ENCODE data around the gene SCFD2.
"Not testable (repeated sequence)": the region's sequence is repeated elsewhere in the genome, so short reads cannot be mapped to it uniquely, and the experiment has no call there.

DNA sequence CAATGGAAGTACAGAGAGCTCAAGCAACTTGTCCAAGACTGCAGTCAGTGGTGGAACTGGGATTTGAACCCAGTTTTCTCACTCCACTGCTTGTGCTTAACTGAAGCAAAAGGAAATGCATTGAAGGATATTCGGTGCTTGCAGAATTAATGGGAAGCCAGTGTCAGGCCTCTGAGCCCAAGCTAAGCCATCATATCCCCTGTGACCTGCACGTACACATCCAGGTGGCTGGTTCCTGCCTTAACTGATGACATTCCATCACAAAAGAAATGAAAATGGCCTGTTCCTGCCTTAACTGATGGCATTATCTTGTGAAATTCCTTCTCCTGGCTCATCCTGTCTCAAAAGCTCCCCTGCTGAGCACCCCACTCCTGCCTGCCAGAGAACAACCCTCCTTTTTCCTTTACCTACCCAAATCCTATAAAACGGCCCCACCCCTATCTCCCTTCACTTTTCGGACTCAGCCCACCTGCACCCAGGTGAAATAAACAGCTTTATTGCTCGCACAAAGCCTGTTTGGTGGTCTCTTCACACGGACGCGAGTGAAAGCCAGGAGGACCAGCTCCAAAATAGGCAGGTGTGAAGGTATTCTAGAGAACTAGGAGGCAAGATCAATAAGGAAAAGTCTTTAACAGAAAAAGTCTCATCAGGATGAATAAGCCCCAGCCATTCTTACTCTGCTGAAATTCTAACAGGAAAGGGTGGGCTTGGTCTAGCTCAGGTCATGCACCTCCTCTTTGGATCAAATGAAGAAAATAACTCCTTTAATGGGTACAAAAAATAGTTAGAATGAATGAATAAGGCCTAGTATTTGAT is 531.0 kb downstream of the SCFD2 start:
- not testable (repeated sequence) for TF ChIP-seq CTCF (IDR thresholded peaks at IDR 0.05; ENCODE audit: borderline replicate concordance, extremely low read depth, low read length, poor library complexity, severe bottlenecking); EZH2 (IDR thresholded peaks at IDR 0.05; ENCODE audit: borderline replicate concordance, low read depth, low read length, severe bottlenecking)

Data from DND-41 (cell line).